HG03457 (cell line): Measurements from ENCODE around the gene NDUFA11.

Experiments
- ATAC-seq: cut with Tn5 transposase; IDR thresholded peaks from one replicate; pipeline ENCODE4 v1.9.1; 2021; ENCODE audit warnings: moderate number of reproducible peaks; ENCODE audit not compliant: unreplicated experiment

Gene NDUFA11

GRCh38 chr19:5903624-5904351, at the start of gene NDUFA11:
Gene NDUFA11, minus strand, starts transcription at chr19:5903790. Its CDS starts 82 bp downstream, at chr19:5903708.
- ATAC-seq = peak; percentile 23

GRCh38 chr19:5953030-5953589, 49.5 kb upstream of the NDUFA11 start:
- no peak for ATAC-seq

- no peak for ATAC-seq
Observed at GRCh38 chr19:5952193-5953029, 48.8 kb upstream of the NDUFA11 start.

GRCh38 chr19:5951338-5951861, 47.8 kb upstream of the NDUFA11 start:
- ATAC-seq = no peak

- ATAC-seq = no peak
Observed at GRCh38 chr19:5950741-5951140, 47.2 kb upstream of the NDUFA11 start.

- no peak for ATAC-seq
Observed at GRCh38 chr19:5949792-5950305, 46.3 kb upstream of the NDUFA11 start.

GRCh38 chr19:5948752-5949564, 45.4 kb upstream of the NDUFA11 start:
- ATAC-seq = no peak

GRCh38 chr19:5947435-5947834, 43.8 kb upstream of the NDUFA11 start:
- ATAC-seq = no peak

GRCh38 chr19:5943623-5944022, 40.0 kb upstream of the NDUFA11 start:
- no peak for ATAC-seq

GRCh38 chr19:5943045-5943444, 39.5 kb upstream of the NDUFA11 start:
- no peak for ATAC-seq

- no peak for ATAC-seq
Observed at GRCh38 chr19:5941673-5942072, 38.1 kb upstream of the NDUFA11 start.

GRCh38 chr19:5940260-5941208, 36.9 kb upstream of the NDUFA11 start:
- ATAC-seq = no peak

- no peak for ATAC-seq
Observed at GRCh38 chr19:5937550-5937949, 34.0 kb upstream of the NDUFA11 start.

GRCh38 chr19:5936292-5936592, 32.7 kb upstream of the NDUFA11 start:
- ATAC-seq = no peak

- ATAC-seq = no peak
Observed at GRCh38 chr19:5935473-5936291, 32.1 kb upstream of the NDUFA11 start.

- no peak for ATAC-seq
Observed at GRCh38 chr19:5934774-5935472, 31.3 kb upstream of the NDUFA11 start.

GRCh38 chr19:5934069-5934401, 30.4 kb upstream of the NDUFA11 start:
- ATAC-seq = no peak

GRCh38 chr19:5933391-5934068, 29.9 kb upstream of the NDUFA11 start:
- no peak for ATAC-seq
